ENCODE results near the gene GJA5. TPM values are rescaled to one million over a fixed set of nuclear protein-coding genes. Genes with fewer than 3 reads are reported as not detected.

The GJA5 gene
- total and polyA plus RNA-seq, 9 donors = 1.4 to 27.5 (median 6.8) TPM

DNA sequence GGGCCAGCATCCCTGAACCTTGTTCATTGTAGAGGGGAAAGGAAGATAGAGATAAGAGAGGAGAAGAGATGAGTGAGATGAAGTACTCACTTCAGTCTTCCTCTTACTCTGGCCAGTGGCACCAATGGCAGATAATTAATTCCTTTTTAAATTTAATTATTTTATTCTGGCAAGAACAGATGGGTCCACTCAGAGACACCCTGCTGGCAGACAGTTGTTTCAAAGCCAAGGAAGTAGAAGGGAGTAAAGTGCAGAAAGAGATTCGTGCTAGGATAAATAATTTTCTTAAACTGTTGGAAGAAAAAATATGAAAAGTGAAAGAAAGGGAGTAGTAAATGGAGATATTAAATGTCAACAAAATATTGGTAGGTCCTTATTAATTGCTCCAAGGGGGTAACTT lies 7.7 kb upstream of the GJA5 start:
- no peaks in the 10 kb centered on the region for H3K36me3 ChIP-seq
- 13 to 25% (median 16%) methylated on average over 1 of the region's 1 CpG for WGBS, 3 donors
- TF ChIP-seq EP300 (IDR thresholded peaks at IDR 0.05) (no peak), POLR2A (IDR thresholded peaks at IDR 0.05) (no peak), CTCF (IDR thresholded peaks at IDR 0.05) (no peak)
- DNase-seq = no peak
- H3K9me3 ChIP-seq = no peaks in the 10 kb centered on the region
- H3K27me3 ChIP-seq = no peaks in the 10 kb centered on the region
- intact Hi-C loops (cut with DNase I) = no loop called here
- no peaks in the 10 kb centered on the region for H3K4me1 ChIP-seq (ENCODE audit: insufficient read depth)
- no peak overlapping the region for H3K4me3 ChIP-seq
- no peak overlapping the region for H3K27ac ChIP-seq

DNA sequence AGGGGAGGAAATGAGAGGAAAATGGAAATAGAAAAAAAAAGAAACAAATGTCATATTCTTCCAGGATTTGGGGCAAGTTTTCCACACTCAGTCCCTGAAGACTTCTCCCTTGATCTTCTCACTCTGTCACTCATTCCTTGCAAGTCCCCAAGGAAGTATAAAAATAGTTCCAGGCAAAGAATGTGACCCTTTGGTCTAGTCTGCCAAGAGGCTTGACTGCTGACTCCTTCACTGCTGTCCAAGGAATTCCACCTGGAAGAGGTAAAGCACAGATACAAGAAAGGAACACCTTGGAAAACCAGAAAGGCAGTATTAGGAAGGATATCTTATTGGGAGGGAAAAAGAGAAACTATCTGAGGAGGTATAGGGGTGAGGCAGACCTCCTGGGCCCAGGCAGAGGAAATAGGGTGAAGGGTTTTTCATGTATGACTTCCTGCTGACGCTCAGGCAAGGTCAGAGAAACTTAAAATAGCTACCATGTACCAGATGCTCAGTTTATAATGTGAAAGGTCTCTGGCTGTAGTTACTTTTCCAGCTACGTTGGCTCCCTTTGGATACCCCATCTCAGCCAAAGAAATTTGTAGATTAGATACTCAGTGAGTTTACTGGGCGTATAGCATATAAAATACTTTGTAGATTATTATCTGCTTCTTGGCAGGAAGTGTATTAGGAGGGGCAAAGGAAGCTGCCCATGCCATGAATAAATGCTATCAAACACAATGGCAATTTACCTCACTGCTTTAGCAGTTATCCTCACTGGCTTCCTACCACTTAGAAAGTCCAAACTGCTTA lies 2.0 kb upstream of the GJA5 start:
- Histone ChIP-seq H3K27ac (no peak overlapping the region), H3K9me3 (no peaks in the 10 kb centered on the region), H3K4me3 (no peak overlapping the region), H3K36me3 (no peaks in the 10 kb centered on the region), H3K27me3 (no peaks in the 10 kb centered on the region), H3K4me1 (ENCODE audit: insufficient read depth) (no peaks in the 10 kb centered on the region)
- DNase-seq = no peak
- 17 to 25% (median 21%) methylated on average over 3 of the region's 3 CpGs for WGBS, 3 donors
- no peak for TF ChIP-seq CTCF (IDR thresholded peaks at IDR 0.05)
- intact Hi-C loops (cut with DNase I) = no loop called here

DNA sequence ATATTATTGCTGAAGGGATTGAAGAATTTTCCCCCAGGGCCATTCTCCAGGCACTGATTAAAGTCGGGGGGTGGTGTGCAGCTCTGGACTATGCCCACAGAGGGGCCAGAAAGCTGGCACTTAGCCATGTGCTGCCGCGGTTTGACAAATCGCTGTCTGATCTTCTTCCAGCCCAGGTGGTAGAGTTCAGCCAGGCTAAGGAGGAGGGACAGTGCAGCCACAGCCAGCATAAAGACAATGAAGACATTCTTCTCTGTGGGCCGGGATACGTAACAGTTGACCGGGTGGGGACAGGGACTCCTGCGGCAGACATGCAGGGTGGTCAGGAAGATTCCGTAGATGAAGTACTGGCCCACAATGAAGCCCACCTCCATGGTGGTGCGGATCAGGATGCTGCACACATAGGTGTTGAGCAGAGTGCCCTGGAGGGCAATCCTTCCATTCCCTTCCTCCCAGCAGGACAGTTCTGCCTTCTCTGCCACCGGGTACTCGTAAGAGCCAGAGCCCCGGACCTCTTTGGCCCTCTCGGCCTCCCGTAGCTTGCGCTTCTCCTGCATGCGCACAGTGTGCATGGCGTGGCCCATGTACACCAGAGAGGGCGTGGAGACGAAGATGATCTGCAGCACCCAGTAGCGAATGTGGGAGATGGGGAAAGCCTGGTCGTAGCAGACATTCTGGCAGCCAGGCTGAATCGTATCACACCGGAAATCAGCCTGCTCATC lies 1.9 kb downstream of the GJA5 start:
- TF ChIP-seq POLR2A (IDR thresholded peaks at IDR 0.05) = no peak
- TF ChIP-seq CTCF (IDR thresholded peaks at IDR 0.05) = no peak
- TF ChIP-seq EP300 (IDR thresholded peaks at IDR 0.05) = no peak
- Histone ChIP-seq H3K9me3 (no peaks in the 10 kb centered on the region), H3K4me3 (no peak overlapping the region), H3K36me3 (no peaks in the 10 kb centered on the region), H3K27me3 (no peaks in the 10 kb centered on the region), H3K4me1 (ENCODE audit: insufficient read depth) (no peaks in the 10 kb centered on the region), H3K27ac (no peak overlapping the region)
- 84 to 90% (median 86%) methylated on average over 24 of the region's 24 CpGs for WGBS, 3 donors
- DNase-seq = no peak
- intact Hi-C loops (cut with DNase I) = no loop called here

DNA sequence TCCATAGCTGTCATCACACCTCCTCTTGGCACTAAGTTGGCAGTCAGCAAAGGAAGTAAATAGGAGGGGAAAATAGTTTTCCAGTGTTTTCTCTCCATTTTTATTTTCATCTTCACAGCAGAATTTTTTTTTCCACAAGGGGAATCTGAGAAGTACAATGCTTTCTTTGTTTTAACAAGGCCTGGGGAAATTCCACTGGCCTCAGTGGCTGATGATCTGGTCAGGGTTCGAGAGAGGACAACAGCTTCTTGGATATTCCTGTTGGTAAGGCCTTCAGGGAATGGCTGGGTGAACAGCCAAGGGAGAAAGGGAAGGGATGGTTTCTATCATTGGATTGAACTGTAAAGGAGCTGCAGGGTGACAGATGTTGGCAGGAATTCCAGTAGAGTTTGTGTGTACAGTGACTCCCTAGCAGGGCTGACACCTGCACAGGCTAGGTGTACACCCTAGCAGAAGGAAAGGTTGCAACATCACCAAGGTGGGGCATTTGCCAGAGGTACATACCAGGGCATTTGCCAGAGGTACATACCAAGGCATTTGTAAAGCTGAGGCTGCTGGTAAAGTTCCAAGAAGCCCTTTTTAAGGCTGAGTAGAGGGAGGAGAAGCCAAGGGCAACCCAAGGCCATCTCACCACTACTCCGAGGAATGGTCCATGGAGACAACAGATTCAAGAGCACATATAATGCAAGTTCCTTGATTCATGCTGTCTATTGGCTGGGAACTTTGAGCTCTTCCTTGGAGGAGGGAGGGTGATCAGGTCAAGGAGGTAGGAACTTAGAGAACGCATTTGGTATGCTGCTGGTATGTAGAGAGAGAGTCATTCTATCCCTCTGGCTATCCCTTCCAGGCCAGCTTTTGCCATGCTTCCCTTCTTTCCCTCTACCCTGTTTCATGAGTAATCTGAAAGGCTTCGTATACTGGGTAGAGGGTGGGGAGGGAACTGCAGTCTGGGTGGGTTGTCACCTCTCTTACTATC lies 3.1 kb downstream of the GJA5 start:
- Histone ChIP-seq H3K36me3 (no peaks in the 10 kb centered on the region), H3K9me3 (no peaks in the 10 kb centered on the region), H3K27ac (no peak overlapping the region), H3K4me3 (no peak overlapping the region), H3K4me1 (ENCODE audit: insufficient read depth) (no peaks in the 10 kb centered on the region), H3K27me3 (no peaks in the 10 kb centered on the region)
- TF ChIP-seq EP300 (IDR thresholded peaks at IDR 0.05) (no peak), POLR2A (IDR thresholded peaks at IDR 0.05) (no peak), CTCF (IDR thresholded peaks at IDR 0.05) (no peak)
- WGBS, 3 donors = 46 to 63% (median 50%) methylated on average over 4 of the region's 4 CpGs
- intact Hi-C loops (cut with DNase I) = no loop called here
- no peak for DNase-seq
